Right lobe of liver (tissue), 6 donors: ENCODE measurements around the gene SLF2. TPM values are rescaled to one million over a fixed set of nuclear protein-coding genes. Genes with fewer than 3 reads are reported as not detected.

ENCODE experiments used
- ATAC-seq, 4 donors: fragments of 200-7000 bp; cut with Tn5 transposase; one replicate each; pipeline ENCODE4 v1.9.1; 2020; ENCODE audit warnings: mild to moderate bottlenecking in 4 of 4, moderate library complexity in 4 of 4
- DNase-seq, 3 donors: peaks; one replicate each; pipeline ENCODE4 v3.0.0-alpha.2; 2020
- H3K27ac ChIP-seq, 3 donors: fragments of 200-600 bp; one replicate each; pipeline ENCODE4 v1.8.0; 2022
- H3K27me3 ChIP-seq, 2 donors: fragments of 200-600 bp; one replicate each; pipeline ENCODE4 v1.8.0; 2022
- H3K36me3 ChIP-seq, 4 donors: fragments of 200-600 bp; sonication (generic) in 1 of 4; one replicate each; pipeline versions ENCODE4 v1.5.1 to v1.8.0; 2017 to 2022; ENCODE audit warnings: control low read depth in 1 of 4
- H3K4me1 ChIP-seq, 4 donors: fragments of 200-600 bp; sonication (generic) in 1 of 4; one replicate each; pipeline versions ENCODE4 v1.5.1 to v1.8.0; 2017 to 2022; ENCODE audit warnings: control low read depth in 1 of 4
- H3K4me3 ChIP-seq, 3 donors: fragments of 200-600 bp; one replicate each; pipeline ENCODE4 v1.8.0; 2022
- H3K9me3 ChIP-seq, 4 donors: fragments of 200-600 bp; sonication (generic) in 1 of 4; one replicate each; pipeline versions ENCODE4 v1.5.1 to v1.8.0; 2017 to 2022; ENCODE audit warnings: control low read depth in 1 of 4
- POLR2A ChIP-seq: fragments of 450-650 bp; IDR thresholded peaks from one replicate; pipeline ENCODE4 v1.6.1; 2017; ENCODE audit warnings: antibody characterized with exemption, mild to moderate bottlenecking
- WGBS: methylation state at CpG from one replicate; pipeline ENCODE4 v1.1.6; 2018; ENCODE audit warnings: low coverage, low lambda C conversion rate; ENCODE audit not compliant: insufficient coverage; ENCODE audit errors: missing lambda C conversion rate; 5-methylcytosine and 5-hydroxymethylcytosine counted together
- intact Hi-C, 2 donors: fragments of 100-400 bp; cut with DNase I; formaldehyde crosslinking; loops; one replicate each; pipeline versions ENCODE4 v1.11.2 to v1.14.1; 2022
- total RNA-seq, 6 experiments: library from RNA; depleted of rRNA in 2 of 6; stranded (reverse); fragments of >200 nt in 2 of 6; fragmentation: NEBNext Ultra II Directional in 3 of 6; extraction: Animal tissue kit (Norgen Biotek cat#: 25700) in 3 of 6; gene quantifications; one replicate each; pipeline versions ENCODE4 v1.1.0 to v1.2.4, GENCODE V29; 2016 to 2023
- TF ChIP-seq, protein P1 (sequence below), 4 donors: fragments of 200-600 bp in 3 of 4; fragments of 450-650 bp in 1 of 4; IDR thresholded peaks; one replicate each; pipeline versions ENCODE4 v1.5.1 to v1.8.0; 2016 to 2022; ENCODE audit warnings: antibody characterized with exemption in 4 of 4, mild to moderate bottlenecking in 2 of 4
- donor health status: DM: no; HTN: yes; CAD: no.
- donor health status: DM: no; HTN: no; CAD: no.
- donor health status: DM: no; HTN: no; CAD: no.
- donor health status: DM: no; HTN: yes; CAD: no.
- donor health status: DM: no; HTN: yes; CAD: no.

SLF2 gene
- total RNA-seq, 6 experiments from 2014 or later = 7.1 to 14.2 (median 10.0) TPM

DNA sequence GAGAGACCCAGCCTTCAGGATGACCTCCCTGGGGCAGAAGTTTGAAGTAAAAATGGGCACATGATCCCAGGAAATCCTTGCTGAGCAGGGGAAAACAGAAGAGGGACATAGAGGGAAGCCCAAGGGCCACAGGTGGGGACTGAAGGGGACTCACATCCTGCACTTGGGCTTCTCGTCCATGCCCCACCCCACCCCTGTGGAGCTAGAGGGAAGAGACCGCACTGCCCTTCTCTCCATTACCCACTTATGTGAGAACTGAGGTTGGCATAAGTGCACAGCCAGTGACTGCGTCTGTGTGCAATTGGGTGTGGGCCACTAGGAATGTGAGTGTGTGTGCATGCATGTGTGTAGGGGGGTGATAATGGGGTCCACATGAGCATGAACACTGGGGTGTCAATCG, 43.4 kb upstream of the SLF2 start:
- H3K27me3 ChIP-seq = no peaks in the 10 kb centered on the region
- intact Hi-C loops = loop anchor here in 1 of 2 donors (10.0 kb wide), 1 partner anchor 305 kb away; no protein-coding TSS in a partner anchor
- H3K27ac ChIP-seq = no peak overlapping the region
- H3K4me1 ChIP-seq = no peaks in the 10 kb centered on the region
- no peaks in the 10 kb centered on the region for H3K36me3 ChIP-seq
- TF ChIP-seq, protein P1, sequence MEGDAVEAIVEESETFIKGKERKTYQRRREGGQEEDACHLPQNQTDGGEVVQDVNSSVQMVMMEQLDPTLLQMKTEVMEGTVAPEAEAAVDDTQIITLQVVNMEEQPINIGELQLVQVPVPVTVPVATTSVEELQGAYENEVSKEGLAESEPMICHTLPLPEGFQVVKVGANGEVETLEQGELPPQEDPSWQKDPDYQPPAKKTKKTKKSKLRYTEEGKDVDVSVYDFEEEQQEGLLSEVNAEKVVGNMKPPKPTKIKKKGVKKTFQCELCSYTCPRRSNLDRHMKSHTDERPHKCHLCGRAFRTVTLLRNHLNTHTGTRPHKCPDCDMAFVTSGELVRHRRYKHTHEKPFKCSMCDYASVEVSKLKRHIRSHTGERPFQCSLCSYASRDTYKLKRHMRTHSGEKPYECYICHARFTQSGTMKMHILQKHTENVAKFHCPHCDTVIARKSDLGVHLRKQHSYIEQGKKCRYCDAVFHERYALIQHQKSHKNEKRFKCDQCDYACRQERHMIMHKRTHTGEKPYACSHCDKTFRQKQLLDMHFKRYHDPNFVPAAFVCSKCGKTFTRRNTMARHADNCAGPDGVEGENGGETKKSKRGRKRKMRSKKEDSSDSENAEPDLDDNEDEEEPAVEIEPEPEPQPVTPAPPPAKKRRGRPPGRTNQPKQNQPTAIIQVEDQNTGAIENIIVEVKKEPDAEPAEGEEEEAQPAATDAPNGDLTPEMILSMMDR (IDR thresholded peaks at IDR 0.05) = no peak
- no peak for TF ChIP-seq POLR2A
- H3K9me3 ChIP-seq = no peaks in the 10 kb centered on the region
- H3K4me3 ChIP-seq = no peak overlapping the region
- 72% methylated on average over 3 of the region's 4 CpGs for WGBS
- ATAC-seq (no peak), DNase-seq (no peak)

DNA sequence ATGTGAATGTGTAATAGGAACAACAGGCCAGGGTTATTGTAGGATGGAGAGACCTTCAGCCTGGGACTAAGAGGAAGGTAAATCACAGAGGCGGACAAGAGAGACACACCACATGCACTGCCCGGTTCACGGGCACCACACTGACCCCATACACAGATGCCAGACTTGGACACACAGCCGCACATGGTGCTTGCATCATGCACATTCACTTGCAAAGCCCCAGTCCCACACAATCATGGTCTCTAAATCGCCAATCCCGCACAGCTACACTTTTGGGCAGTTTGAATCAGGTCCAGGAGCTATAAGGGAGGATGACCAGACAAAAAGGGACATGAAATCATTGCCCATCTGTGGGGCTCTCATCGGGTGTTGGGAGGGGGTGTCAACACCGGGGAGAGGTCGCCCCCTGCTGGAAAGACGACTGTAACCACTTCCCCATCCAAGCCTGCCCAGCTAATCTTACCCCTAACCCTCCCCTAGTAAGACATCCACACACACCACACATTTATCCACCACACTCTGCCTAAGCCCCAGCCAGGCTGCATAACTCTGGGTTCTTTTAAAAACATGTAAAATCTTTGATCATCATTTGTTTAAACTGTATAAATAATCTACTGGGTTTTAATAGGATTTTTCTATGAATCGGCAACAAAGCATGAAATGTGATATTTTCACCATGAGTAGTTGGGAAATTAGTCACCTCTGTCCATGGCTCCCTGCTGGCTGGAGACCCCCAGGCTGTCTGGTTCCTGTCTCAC, 40.5 kb upstream of the SLF2 start:
- Histone ChIP-seq H3K4me1 (peaks cover 0 to 22% (median 6%) of the 10 kb centered on the region in 4 donors), H3K9me3 (no peaks in the 10 kb centered on the region), H3K36me3 (no peaks in the 10 kb centered on the region), H3K27me3 (no peaks in the 10 kb centered on the region), H3K4me3 (no peak overlapping the region), H3K27ac (no peak overlapping the region)
- no peak for DNase-seq
- peak; percentile 30 to 63 (median 50) for ATAC-seq
- WGBS = 39% methylated on average over 8 of the region's 11 CpGs
- intact Hi-C loops = loop anchor here in 1 of 2 donors (10.0 kb wide), 3 partner anchors 207 to 547 kb away; no protein-coding TSS in a partner anchor
- TF ChIP-seq, protein P1 (IDR thresholded peaks at IDR 0.05) = peak; percentile 35 to 55 (median 41)
- no peak for TF ChIP-seq POLR2A

GRCh38 chr10:100873146-100873826, 39.5 kb upstream of the SLF2 start:
- Histone ChIP-seq H3K27ac (no peak overlapping the region), H3K4me1 (peaks cover 0 to 23% (median 6%) of the 10 kb centered on the region in 4 donors), H3K27me3 (no peaks in the 10 kb centered on the region), H3K9me3 (no peaks in the 10 kb centered on the region), H3K4me3 (no peak overlapping the region), H3K36me3 (no peaks in the 10 kb centered on the region)
- TF ChIP-seq, protein P1 (IDR thresholded peaks at IDR 0.05) = no peak
- no peak for TF ChIP-seq POLR2A
- intact Hi-C loops = loop anchor here in 1 of 2 donors (10.0 kb wide), 3 partner anchors 208 to 548 kb away; no protein-coding TSS in a partner anchor
- no peak for ATAC-seq
- WGBS = 62% methylated on average over 4 of the region's 7 CpGs
- DNase-seq = no peak

DNA sequence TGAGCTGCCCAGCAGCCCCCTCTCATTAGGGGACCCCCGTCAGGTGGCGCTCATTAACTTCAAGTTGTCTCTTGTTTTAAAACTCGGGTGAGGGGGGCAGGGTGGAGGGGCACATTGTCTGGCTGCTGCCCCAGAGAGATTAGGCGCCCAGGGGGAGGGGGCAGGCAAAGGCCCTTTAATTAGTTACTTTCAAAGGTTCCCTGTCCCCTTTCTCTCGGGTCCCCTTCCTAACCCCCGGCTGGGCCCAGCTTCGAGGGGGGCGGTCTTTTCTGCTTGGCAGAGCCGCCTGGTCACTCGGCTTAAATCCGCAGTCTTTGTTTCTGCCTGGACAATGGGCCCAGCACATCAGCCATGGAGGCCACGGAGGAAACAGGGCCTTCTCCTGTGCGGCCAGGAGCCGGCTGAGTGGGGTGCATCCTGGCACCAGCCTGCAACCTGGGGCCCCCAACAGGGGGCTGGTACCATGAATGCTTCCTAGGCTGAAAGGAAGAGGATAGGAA, 38.9 kb upstream of the SLF2 start:
- H3K27ac ChIP-seq = no peak overlapping the region
- no peak overlapping the region for H3K4me3 ChIP-seq
- peaks cover 0 to 23% (median 6%) of the 10 kb centered on the region in 4 donors for H3K4me1 ChIP-seq
- intact Hi-C loops = loop anchor here in 1 of 2 donors (10.0 kb wide), 3 partner anchors 209 to 549 kb away; no protein-coding TSS in a partner anchor
- no peaks in the 10 kb centered on the region for H3K36me3 ChIP-seq
- WGBS = 57% methylated on average over 8 of the region's 14 CpGs
- ATAC-seq (no peak), DNase-seq (no peak)
- no peaks in the 10 kb centered on the region for H3K9me3 ChIP-seq
- no peak for TF ChIP-seq POLR2A
- TF ChIP-seq, protein P1 (IDR thresholded peaks at IDR 0.05) = no peak
- H3K27me3 ChIP-seq = no peaks in the 10 kb centered on the region
